ENCODE results near the gene TMC6. TPM values are rescaled to one million over a fixed set of nuclear protein-coding genes. Genes with fewer than 3 reads are reported as not detected.

TMC6 gene
- total RNA-seq, 2 experiments from 2014 or later = 124 to 258 TPM

GRCh38 chr17:78079253-78079652, 49.3 kb downstream of the TMC6 start:
- ChIA-PET CTCF (ENCODE audit: unreplicated experiment) (no interaction called here), POLR2A (no interaction called here)
- BruUV-seq (replicated peaks) = no TSS peak
- H3K4me1 ChIP-seq (ENCODE audit: insufficient read depth, low read length, poor library complexity, severe bottlenecking) = no peaks in the 10 kb centered on the region
- H3K9me3 ChIP-seq (ENCODE audit: low read length) = no peaks in the 10 kb centered on the region
- H3K79me2 ChIP-seq (ENCODE audit: insufficient read depth, low read depth, low read length) = no peaks in the 10 kb centered on the region
- no peak overlapping the region for H3K27ac ChIP-seq (ENCODE audit: low read depth, low read length, poor library complexity, severe bottlenecking)
- no peak overlapping the region for H2AFZ ChIP-seq (ENCODE audit: low read length)
- TF ChIP-seq CTCF (conservative IDR thresholded peaks at IDR 0.05; ENCODE audit: low read length) (no peak), EZH2phosphoT487 (IDR thresholded peaks at IDR 0.05; ENCODE audit: borderline replicate concordance, low read depth, low read length) (no peak)
- DNase-seq (ENCODE audit: low spot score) = no peak
- H4K20me1 ChIP-seq (ENCODE audit: insufficient read depth, low read length) = no peaks in the 10 kb centered on the region
- no peaks in the 10 kb centered on the region for H3K9me2 ChIP-seq (ENCODE audit: insufficient read depth, low read length)
- H3K4me3 ChIP-seq (ENCODE audit: low read depth, low read length, poor library complexity, severe bottlenecking) = no peak overlapping the region
- H3K4me2 ChIP-seq (ENCODE audit: low read length) = no peak overlapping the region
- peaks cover 29% of the 10 kb centered on the region for H3K36me3 ChIP-seq (ENCODE audit: insufficient read depth, low read length)
- intact Hi-C loops (cut with micrococcal nuclease; ENCODE audit: unreplicated experiment) = no loop called here

GRCh38 chr17:78075545-78075944, 53.0 kb downstream of the TMC6 start:
- intact Hi-C loops (cut with micrococcal nuclease; ENCODE audit: unreplicated experiment) = no loop called here
- no peak for DNase-seq (ENCODE audit: low spot score)
- peaks cover 53% of the 10 kb centered on the region for H3K36me3 ChIP-seq (ENCODE audit: insufficient read depth, low read length)
- H3K4me2 ChIP-seq (ENCODE audit: low read length) = no peak overlapping the region
- H3K9me3 ChIP-seq (ENCODE audit: low read length) = no peaks in the 10 kb centered on the region
- ChIA-PET POLR2A (no interaction called here), CTCF (ENCODE audit: unreplicated experiment) (interaction anchor here (1.6 kb wide), 1 partner anchor 10 kb away, joined by 3 read pairs; no protein-coding TSS in a partner anchor)
- H3K27ac ChIP-seq (ENCODE audit: low read depth, low read length, poor library complexity, severe bottlenecking) = no peak overlapping the region
- no peaks in the 10 kb centered on the region for H3K79me2 ChIP-seq (ENCODE audit: insufficient read depth, low read depth, low read length)
- TF ChIP-seq EZH2phosphoT487 (IDR thresholded peaks at IDR 0.05; ENCODE audit: borderline replicate concordance, low read depth, low read length) = no peak
- TF ChIP-seq CTCF (conservative IDR thresholded peaks at IDR 0.05; ENCODE audit: low read length) = no peak
- no peaks in the 10 kb centered on the region for H4K20me1 ChIP-seq (ENCODE audit: insufficient read depth, low read length)
- H2AFZ ChIP-seq (ENCODE audit: low read length) = no peak overlapping the region
- no peak overlapping the region for H3K4me3 ChIP-seq (ENCODE audit: low read depth, low read length, poor library complexity, severe bottlenecking)
- no peaks in the 10 kb centered on the region for H3K9me2 ChIP-seq (ENCODE audit: insufficient read depth, low read length)
- BruUV-seq (replicated peaks) = no TSS peak
- H3K4me1 ChIP-seq (ENCODE audit: insufficient read depth, low read length, poor library complexity, severe bottlenecking) = no peaks in the 10 kb centered on the region

GRCh38 chr17:78075011-78075410, 53.5 kb downstream of the TMC6 start:
- H3K36me3 ChIP-seq (ENCODE audit: insufficient read depth, low read length) = peaks cover 50% of the 10 kb centered on the region
- H2AFZ ChIP-seq (ENCODE audit: low read length) = no peak overlapping the region
- no peaks in the 10 kb centered on the region for H3K9me3 ChIP-seq (ENCODE audit: low read length)
- no peak for DNase-seq (ENCODE audit: low spot score)
- no peaks in the 10 kb centered on the region for H4K20me1 ChIP-seq (ENCODE audit: insufficient read depth, low read length)
- H3K4me3 ChIP-seq (ENCODE audit: low read depth, low read length, poor library complexity, severe bottlenecking) = no peak overlapping the region
- H3K4me2 ChIP-seq (ENCODE audit: low read length) = no peak overlapping the region
- BruUV-seq (replicated peaks) = no TSS peak
- TF ChIP-seq CTCF (conservative IDR thresholded peaks at IDR 0.05; ENCODE audit: low read length) = no peak
- TF ChIP-seq EZH2phosphoT487 (IDR thresholded peaks at IDR 0.05; ENCODE audit: borderline replicate concordance, low read depth, low read length) = no peak
- no peaks in the 10 kb centered on the region for H3K9me2 ChIP-seq (ENCODE audit: insufficient read depth, low read length)
- intact Hi-C loops (cut with micrococcal nuclease; ENCODE audit: unreplicated experiment) = no loop called here
- H3K4me1 ChIP-seq (ENCODE audit: insufficient read depth, low read length, poor library complexity, severe bottlenecking) = no peaks in the 10 kb centered on the region
- H3K79me2 ChIP-seq (ENCODE audit: insufficient read depth, low read depth, low read length) = no peaks in the 10 kb centered on the region
- H3K27ac ChIP-seq (ENCODE audit: low read depth, low read length, poor library complexity, severe bottlenecking) = no peak overlapping the region
- ChIA-PET CTCF (ENCODE audit: unreplicated experiment) (no interaction called here), POLR2A (no interaction called here)

All from OCI-LY7 (cell line).